ENCODE data around the gene GGA1. TPM values are rescaled to one million over a fixed set of nuclear protein-coding genes. Genes with fewer than 3 reads are reported as not detected.
A peak's percentile ranks its signal among the peaks of the same experiment; 100 is the strongest.

The GGA1 gene
- total and polyA plus RNA-seq, 2 of the 4 experiments (the other 2 are of a cell fraction), result 17.2 to 48.5 TPM

DNA sequence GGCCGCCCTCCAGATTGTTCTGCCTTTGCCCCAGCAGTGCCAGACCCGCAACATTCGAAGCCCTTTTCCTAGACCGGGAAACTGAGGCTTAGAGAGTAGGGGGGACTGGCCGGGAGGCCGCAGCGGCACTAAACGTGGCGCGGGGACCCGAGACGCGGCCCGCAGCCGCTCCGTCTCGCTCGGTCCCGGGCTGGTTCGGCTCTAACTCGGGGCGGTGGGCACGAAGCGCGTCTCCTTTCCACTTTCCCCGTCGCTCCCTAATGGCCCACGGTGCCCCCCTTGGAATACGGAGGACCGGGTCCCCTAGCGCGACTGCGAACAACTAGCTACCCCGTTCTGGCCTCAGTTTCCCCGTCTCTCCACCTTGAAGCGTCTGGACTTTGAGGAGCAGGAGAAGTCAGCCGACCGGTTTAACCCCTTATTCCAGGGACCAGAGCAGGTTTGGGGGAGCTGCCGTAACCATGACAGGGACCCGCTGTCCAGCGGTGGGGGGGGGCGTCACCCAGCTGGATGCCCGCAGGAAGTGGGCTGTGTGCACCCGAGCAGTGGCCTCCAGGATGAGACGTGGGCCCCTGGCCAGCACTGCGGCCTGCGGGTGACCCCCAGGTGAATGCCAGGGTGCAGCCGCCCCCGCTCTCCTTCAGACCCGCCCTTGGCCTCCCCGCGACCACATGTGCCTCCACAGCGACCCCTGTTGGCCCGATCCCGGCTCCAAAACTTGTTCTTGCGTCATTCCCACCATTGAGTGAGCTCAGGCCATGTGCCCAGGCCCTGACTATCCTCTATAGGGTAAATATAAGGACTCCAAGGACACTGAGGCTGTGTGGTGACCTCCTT lies 47.2 kb upstream of the GGA1 start:
- H2AFZ ChIP-seq (replicated peaks; ENCODE audit: low read length, poor library complexity), result peak overlapping the region; percentile 86
- H4K8ac ChIP-seq (ENCODE audit: low read depth in 2 of 2, low read length in 2 of 2), result peak overlapping the region; percentile 79 to 90
- peak overlapping the region; percentile 82 for H3K4me2 ChIP-seq (ENCODE audit: low read depth, low read length)
- H2AK5ac ChIP-seq (ENCODE audit: low read depth, low read length), result peak overlapping the region; percentile 99
- peak overlapping the region; percentile 93 for H3K14ac ChIP-seq (replicated peaks; ENCODE audit: low read depth, low read length)
- peak overlapping the region; percentile 98 for H3K9ac ChIP-seq (ENCODE audit: low read depth, low read length)
- peak overlapping the region; percentile 90 for H4K91ac ChIP-seq (ENCODE audit: insufficient read depth, low read depth, low read length)
- H3K4me1 ChIP-seq (ENCODE audit: control insufficient read depth, insufficient read depth, low read length), result peaks cover 29% of the 10 kb centered on the region
- peak; percentile 98 for TF ChIP-seq CEBPB (IDR thresholded peaks at IDR 0.05; ENCODE audit: low read depth, low read length)
- no peak; the same call in 1 of the 2 replicates for TF ChIP-seq POLR2A (IDR thresholded peaks at IDR 0.05; ENCODE audit: low read depth, low read length)
- TF ChIP-seq MAZ (IDR thresholded peaks at IDR 0.05; ENCODE audit: borderline replicate concordance, low read depth, low read length), result peak; percentile 85
- TF ChIP-seq FOS (IDR thresholded peaks at IDR 0.05; ENCODE audit: low read depth, low read length), result 0 out of 2 replicates have a peak, but pooled peaks have one; percentile 13
- TF ChIP-seq, protein P1, sequence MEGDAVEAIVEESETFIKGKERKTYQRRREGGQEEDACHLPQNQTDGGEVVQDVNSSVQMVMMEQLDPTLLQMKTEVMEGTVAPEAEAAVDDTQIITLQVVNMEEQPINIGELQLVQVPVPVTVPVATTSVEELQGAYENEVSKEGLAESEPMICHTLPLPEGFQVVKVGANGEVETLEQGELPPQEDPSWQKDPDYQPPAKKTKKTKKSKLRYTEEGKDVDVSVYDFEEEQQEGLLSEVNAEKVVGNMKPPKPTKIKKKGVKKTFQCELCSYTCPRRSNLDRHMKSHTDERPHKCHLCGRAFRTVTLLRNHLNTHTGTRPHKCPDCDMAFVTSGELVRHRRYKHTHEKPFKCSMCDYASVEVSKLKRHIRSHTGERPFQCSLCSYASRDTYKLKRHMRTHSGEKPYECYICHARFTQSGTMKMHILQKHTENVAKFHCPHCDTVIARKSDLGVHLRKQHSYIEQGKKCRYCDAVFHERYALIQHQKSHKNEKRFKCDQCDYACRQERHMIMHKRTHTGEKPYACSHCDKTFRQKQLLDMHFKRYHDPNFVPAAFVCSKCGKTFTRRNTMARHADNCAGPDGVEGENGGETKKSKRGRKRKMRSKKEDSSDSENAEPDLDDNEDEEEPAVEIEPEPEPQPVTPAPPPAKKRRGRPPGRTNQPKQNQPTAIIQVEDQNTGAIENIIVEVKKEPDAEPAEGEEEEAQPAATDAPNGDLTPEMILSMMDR (conservative IDR thresholded peaks at IDR 0.05; ENCODE audit: low read depth, low read length), result peak; percentile 92
- peak; percentile 50 for TF ChIP-seq RAD21 (IDR thresholded peaks at IDR 0.05; ENCODE audit: low read length)
- peak; percentile 56; the same call in 1 of the 2 replicates for TF ChIP-seq SMC3 (IDR thresholded peaks at IDR 0.05; ENCODE audit: low read depth, low read length)
- no peak for TF ChIP-seq NFE2L2 (IDR thresholded peaks at IDR 0.05; ENCODE audit: low read depth, low read length)
- TF ChIP-seq, protein P2, sequence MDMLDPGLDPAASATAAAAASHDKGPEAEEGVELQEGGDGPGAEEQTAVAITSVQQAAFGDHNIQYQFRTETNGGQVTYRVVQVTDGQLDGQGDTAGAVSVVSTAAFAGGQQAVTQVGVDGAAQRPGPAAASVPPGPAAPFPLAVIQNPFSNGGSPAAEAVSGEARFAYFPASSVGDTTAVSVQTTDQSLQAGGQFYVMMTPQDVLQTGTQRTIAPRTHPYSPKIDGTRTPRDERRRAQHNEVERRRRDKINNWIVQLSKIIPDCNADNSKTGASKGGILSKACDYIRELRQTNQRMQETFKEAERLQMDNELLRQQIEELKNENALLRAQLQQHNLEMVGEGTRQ (IDR thresholded peaks at IDR 0.05; ENCODE audit: low read depth, low read length), result peak; percentile 71
- no peak for TF ChIP-seq BHLHE40 (IDR thresholded peaks at IDR 0.05; ENCODE audit: low read depth, low read length)
- TF ChIP-seq RCOR1 (IDR thresholded peaks at IDR 0.05; ENCODE audit: insufficient replicate concordance, low read length), result no peak
- peak; percentile 98 for TF ChIP-seq MXI1 (IDR thresholded peaks at IDR 0.05; ENCODE audit: borderline replicate concordance, low read depth, low read length)
- no peak for TF ChIP-seq CHD1 (IDR thresholded peaks at IDR 0.05; ENCODE audit: low read depth, low read length)
- H2BK15ac ChIP-seq (ENCODE audit: low read depth, low read length), result peak overlapping the region; percentile 85; the same call in 2 of the 3 replicates
- dilution Hi-C loops (cut with HindIII; ENCODE audit: low sequenced_read_pairs, unreplicated experiment), result no loop called here
- WGBS, 2 experiments (ENCODE audit: extremely low coverage in 2 of 2, insufficient read length in 1 of 2), result 0% methylated on average over 20 of the region's 56 CpGs; no CpG with 5 or more reads in 1 of the 2 experiments
- H3K4ac ChIP-seq (ENCODE audit: low read depth, low read length), result peak overlapping the region; percentile 95
- DNase-seq (peak; percentile 86), ATAC-seq (ENCODE audit: low read depth) (peak; percentile 32)
- H3K27me3 ChIP-seq (ENCODE audit: control insufficient read depth, insufficient read depth, low read length), result no peaks in the 10 kb centered on the region
- in situ Hi-C loops (cut with MboI; ENCODE audit: low sequenced_read_pairs), result no loop called here
- intact Hi-C loops (cut with micrococcal nuclease), result loop anchor here (1.0 kb wide), 1 partner anchor 15 kb away; no protein-coding TSS in a partner anchor
- ChIA-PET POLR2A (ENCODE audit: unreplicated experiment) (interaction anchor here (0.6 to 2.1 kb wide), 6 partner anchors 9 to 1717 kb away, joined by 4 to 10 read pairs (median 5); no protein-coding TSS in a partner anchor), CTCF (interaction anchor here (1.0 to 1.4 kb wide), 6 partner anchors 11 to 31 kb away, joined by 3 to 7 read pairs (median 4); no protein-coding TSS in a partner anchor)
- peak overlapping the region; percentile 100 for H3K27ac ChIP-seq (ENCODE audit: insufficient read depth, low read length)
- H3K18ac ChIP-seq (ENCODE audit: low read depth, low read length), result peak overlapping the region; percentile 78
- peak overlapping the region; percentile 95 for H3K56ac ChIP-seq (ENCODE audit: extremely low read depth, insufficient read depth, low read length)
- H3K23ac ChIP-seq (ENCODE audit: low read depth, low read length), result peak overlapping the region; percentile 90
- peaks cover 21% of the 10 kb centered on the region for H3K9me1 ChIP-seq (ENCODE audit: insufficient read depth, low read length)
- H4K20me1 ChIP-seq (ENCODE audit: insufficient read depth, low read length), result peaks cover 55% of the 10 kb centered on the region
- H2AK9ac ChIP-seq (replicated peaks; ENCODE audit: low read depth, low read length, poor library complexity), result peak overlapping the region; percentile 99
- H3K9me3 ChIP-seq (ENCODE audit: control insufficient read depth, insufficient read depth, low read length), result no peaks in the 10 kb centered on the region
- H2BK120ac ChIP-seq (ENCODE audit: low read depth, low read length), result peak overlapping the region; percentile 89
- peaks cover 4 to 53% of the 10 kb centered on the region in 2 experiments; a peak in 2 of 4 replicates for H3K79me1 ChIP-seq (ENCODE audit: low read depth in 1 of 2, low read length in 2 of 2)
- peak overlapping the region; percentile 52 for H4K5ac ChIP-seq (ENCODE audit: low read depth, low read length)
- 0 out of 2 replicates have a peak overlapping the region, but pooled peaks have one; percentile 7 for H2BK20ac ChIP-seq (ENCODE audit: low read depth, low read length)
- peaks cover 16% of the 10 kb centered on the region for H3K36me3 ChIP-seq (ENCODE audit: control insufficient read depth, insufficient read depth, low read length)
- peak overlapping the region; percentile 99 for H2BK5ac ChIP-seq (ENCODE audit: low read depth, low read length, poor library complexity, severe bottlenecking)
- peak overlapping the region; percentile 82 for H3K4me3 ChIP-seq (ENCODE audit: insufficient read depth, low read depth, low read length)
- BruUV-seq (replicated peaks), result no TSS peak

Measured in IMR-90 (cell line).